Endothelial cell of umbilical vein (primary cell): ENCODE results near the gene CC2D1A. TPM values are rescaled to one million over a fixed set of nuclear protein-coding genes. Genes with fewer than 3 reads are reported as not detected.

Experiments
- BruUV-seq: library from RNA; stranded (reverse); fragments of 400-500 nt; replicated peaks from 2 replicates; lab custom pipeline; 2021; lab: Mats Ljungman, UMichigan
- CTCF ChIA-PET: fragments of 300-600, 350-600 bp; sonication (Branson Sonifier 250); formaldehyde crosslinking; loops from one replicate; lab custom pipeline; 2021; ENCODE audit warnings: antibody characterized with exemption, inconsistent platforms; lab: Charles Lee
- POLR2A ChIA-PET: fragments of 300-600, 350-600 bp; sonication (Branson Sonifier 250); formaldehyde crosslinking; loops from one replicate; lab custom pipeline; 2021; ENCODE audit warnings: antibody characterized with exemption, inconsistent platforms; lab: Charles Lee
- DNase-seq: peaks from one replicate; pipeline ENCODE4 v3.0.0-alpha.2; 2011; ENCODE audit warnings: low read depth, low spot score
- FAIRE-seq: peaks from 2 replicates; lab custom pipeline; 2011; peaks lifted over from hg19 to GRCh38; lab: Jason Lieb, UNC
- H2AFZ ChIP-seq: 2 replicates; pipeline ENCODE4 v1.6.0; 2012; ENCODE audit warnings: low read depth, low read length, control low read depth, inconsistent platforms
- H3K27ac ChIP-seq: 2 replicates; pipeline ENCODE4 v1.5.1; 2011; ENCODE audit warnings: low read depth, mild to moderate bottlenecking, control low read depth, low read length, moderate library complexity; ENCODE audit not compliant: insufficient read depth
- H3K27me3 ChIP-seq, 2 experiments: 2 replicates each; pipeline versions ENCODE4 v1.6.0 to v1.6.1; 2011; ENCODE audit warnings: low read length in 2 of 2, mixed read lengths in 1 of 2; ENCODE audit not compliant: control insufficient read depth in 2 of 2, insufficient read depth in 2 of 2
- H3K36me3 ChIP-seq, 2 experiments: 2 replicates in 1 of 2; 3 replicates in 1 of 2; pipeline ENCODE4 v1.5.1; 2011; ENCODE audit warnings: low read length in 2 of 2, mild to moderate bottlenecking in 1 of 2, moderate library complexity in 1 of 2; ENCODE audit not compliant: control insufficient read depth in 2 of 2, insufficient read depth in 2 of 2; ENCODE audit errors: extremely low read depth in 1 of 2
- H3K4me1 ChIP-seq: 3 replicates; pipeline ENCODE4 v1.5.1; 2011; ENCODE audit warnings: mild to moderate bottlenecking, low read length; ENCODE audit not compliant: control insufficient read depth, insufficient read depth; ENCODE audit errors: extremely low read depth
- H3K4me2 ChIP-seq: 2 replicates; pipeline ENCODE4 v1.6.1; 2011; ENCODE audit warnings: low read length, control low read depth, mixed read lengths; ENCODE audit not compliant: insufficient read depth
- H3K4me3 ChIP-seq, 3 experiments: fragments of 200-600 bp in 1 of 3; sonication (generic), shearing (Covaris generic) in 1 of 3; replicated peaks in 1 of 3; 2 replicates each; pipeline ENCODE4 v1.5.1; 2011 to 2016; ENCODE audit warnings: control low read depth in 3 of 3, low read length in 3 of 3, mild to moderate bottlenecking in 2 of 3, inconsistent platforms in 1 of 3, low read depth in 1 of 3, moderate library complexity in 1 of 3; ENCODE audit not compliant: insufficient read depth in 1 of 3
- H3K79me2 ChIP-seq: 2 replicates; pipeline ENCODE4 v1.6.0; 2012; ENCODE audit warnings: low read length, inconsistent platforms; ENCODE audit not compliant: control insufficient read depth, insufficient read depth
- H3K9ac ChIP-seq: replicated peaks from 2 replicates; pipeline ENCODE3; 2011; ENCODE audit warnings: low read length, control low read depth; ENCODE audit not compliant: insufficient read depth; ENCODE audit errors: extremely low read depth
- H3K9me1 ChIP-seq: replicated peaks from 3 replicates; pipeline ENCODE4 v1.6.0; 2011; ENCODE audit warnings: mild to moderate bottlenecking, low read length; ENCODE audit not compliant: control insufficient read depth, insufficient read depth; ENCODE audit errors: extremely low read depth
- H3K9me3 ChIP-seq: replicated peaks from 2 replicates; pipeline ENCODE4 v1.5.1; 2012; ENCODE audit warnings: low read length, inconsistent platforms; ENCODE audit not compliant: control insufficient read depth, insufficient read depth
- H4K20me1 ChIP-seq: replicated peaks from 2 replicates; pipeline ENCODE3; 2011; ENCODE audit warnings: mild to moderate bottlenecking, low read length; ENCODE audit not compliant: control insufficient read depth, insufficient read depth; ENCODE audit errors: extremely low read depth
- EZH2 ChIP-seq: IDR thresholded peaks from 2 replicates; pipeline ENCODE4 v1.6.1; 2012; ENCODE audit warnings: borderline replicate concordance, low read depth, mild to moderate bottlenecking, moderate library complexity, low read length, inconsistent platforms; ENCODE audit not compliant: severe bottlenecking
- FOS ChIP-seq: IDR thresholded peaks from 2 replicates; pipeline ENCODE4 v1.6.1; 2011; ENCODE audit warnings: mild to moderate bottlenecking, low read length, moderate library complexity, borderline replicate concordance; ENCODE audit not compliant: insufficient read depth
- GATA2 ChIP-seq: IDR thresholded peaks from 2 replicates; pipeline ENCODE4 v1.7.0; 2011; ENCODE audit warnings: low read depth, mild to moderate bottlenecking, moderate library complexity, mixed read lengths, low read length; ENCODE audit not compliant: insufficient read length, insufficient read depth
- JUN ChIP-seq: IDR thresholded peaks from 2 replicates; pipeline ENCODE4 v1.6.1; 2011; ENCODE audit warnings: borderline replicate concordance, low read depth; ENCODE audit not compliant: insufficient read length, insufficient read depth
- MYC ChIP-seq: IDR thresholded peaks from one replicate; pipeline ENCODE4 v1.6.1; 2011; ENCODE audit warnings: mild to moderate bottlenecking, low read depth, low read length
- POLR2A ChIP-seq: IDR thresholded peaks from 2 replicates; pipeline ENCODE4 v1.6.1; 2012; ENCODE audit warnings: low read depth, mild to moderate bottlenecking, control low read depth, low read length
- POLR2AphosphoS5 ChIP-seq: IDR thresholded peaks from 2 replicates; pipeline ENCODE4 v1.6.1; 2012; ENCODE audit warnings: low read depth, mild to moderate bottlenecking, control low read depth, low read length, moderate library complexity; ENCODE audit not compliant: insufficient read depth
- dilution Hi-C: fragments of 300-500 bp; cut with MboI; formaldehyde crosslinking; loops from one replicate; pipeline ENCODE4 v1.15.0; 2019; ENCODE audit warnings: low sequenced_read_pairs; ENCODE audit not compliant: extremely low pct_ligation_motif_present
- intact Hi-C: fragments of 100-400 bp; cut with micrococcal nuclease; formaldehyde crosslinking; loops from one replicate; pipeline ENCODE4 v1.10.0; 2022
- polyA plus RNA-seq, 4 experiments: library from polyadenylated mRNA; depleted of rRNA in 3 of 4; stranded (reverse) in 3 of 4; unstranded in 1 of 4; fragments of >200 nt; gene quantifications; 2 replicates each; pipeline versions ENCODE4 v1.2.1 to v1.2.3, GENCODE V29; 2011 to 2012; ENCODE audit warnings: missing spikeins in 1 of 4
- total RNA-seq: library from RNA; stranded (reverse); gene quantifications from 2 replicates; pipeline ENCODE4 v1.2.3, GENCODE V29; 2021
- TF ChIP-seq, protein P1 (sequence below): IDR thresholded peaks from 2 replicates; pipeline ENCODE4 v1.6.1; 2011; ENCODE audit not compliant: insufficient read depth, insufficient read length
- TF ChIP-seq, protein P2 (sequence below), 2 donors: IDR thresholded peaks; 1 replicate in 1 of 2; 2 replicates in 1 of 2; pipeline ENCODE4 v1.5.1; 2011; ENCODE audit warnings: low read length in 2 of 2, mild to moderate bottlenecking in 2 of 2, moderate library complexity in 2 of 2, control low read depth in 1 of 2, inconsistent platforms in 1 of 2, low read depth in 1 of 2; ENCODE audit not compliant: insufficient read depth in 1 of 2; ENCODE audit errors: extremely low read depth in 1 of 2

The CC2D1A gene
- total and polyA plus RNA-seq, 2 donors (not counting 3 experiments of a cell fraction or from before 2014, with no cell fraction given), result 13.6 to 33.7 TPM

DNA sequence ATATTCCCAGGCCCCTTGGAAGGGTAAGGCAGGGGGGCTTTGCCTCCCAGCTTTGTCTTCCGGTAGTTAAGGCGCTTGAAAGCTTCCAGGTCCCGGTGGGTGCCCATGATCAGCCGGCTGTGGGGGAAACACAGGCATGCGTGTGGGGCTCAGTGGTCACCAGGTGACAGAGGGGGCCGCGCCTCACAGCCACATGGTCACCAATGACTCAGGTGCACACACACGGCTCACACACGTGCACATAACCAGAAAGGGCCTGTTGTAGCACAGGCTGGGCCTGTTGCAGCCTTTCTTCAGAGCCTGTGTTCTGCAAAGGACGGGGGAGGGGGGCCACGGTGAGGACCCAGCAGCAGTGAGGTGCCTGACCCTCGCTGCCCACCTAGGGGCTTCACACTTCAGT, 23.2 kb upstream of the CC2D1A start:
- Histone ChIP-seq H3K9me3 (no peaks in the 10 kb centered on the region), H3K4me2 (no peak overlapping the region), H3K9ac (no peak overlapping the region), H3K36me3 (no peaks in the 10 kb centered on the region), H3K9me1 (no peaks in the 10 kb centered on the region), H3K4me1 (peaks cover 5% of the 10 kb centered on the region), H4K20me1 (no peaks in the 10 kb centered on the region), H3K79me2 (no peaks in the 10 kb centered on the region), H3K27me3 (no peaks in the 10 kb centered on the region), H3K4me3 (no peak overlapping the region), H2AFZ (no peak overlapping the region), H3K27ac (no peak overlapping the region)
- intact Hi-C loops (loop anchor here (5.0 kb wide), 2 partner anchors 174 to 464 kb away; no protein-coding TSS in a partner anchor), dilution Hi-C loops (no loop called here)
- FAIRE-seq (no peak), DNase-seq (no peak)
- TF ChIP-seq, protein P1, sequence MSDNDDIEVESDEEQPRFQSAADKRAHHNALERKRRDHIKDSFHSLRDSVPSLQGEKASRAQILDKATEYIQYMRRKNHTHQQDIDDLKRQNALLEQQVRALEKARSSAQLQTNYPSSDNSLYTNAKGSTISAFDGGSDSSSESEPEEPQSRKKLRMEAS, result no peak
- TF ChIP-seq MYC, result no peak
- TF ChIP-seq JUN, result no peak
- TF ChIP-seq, protein P2, sequence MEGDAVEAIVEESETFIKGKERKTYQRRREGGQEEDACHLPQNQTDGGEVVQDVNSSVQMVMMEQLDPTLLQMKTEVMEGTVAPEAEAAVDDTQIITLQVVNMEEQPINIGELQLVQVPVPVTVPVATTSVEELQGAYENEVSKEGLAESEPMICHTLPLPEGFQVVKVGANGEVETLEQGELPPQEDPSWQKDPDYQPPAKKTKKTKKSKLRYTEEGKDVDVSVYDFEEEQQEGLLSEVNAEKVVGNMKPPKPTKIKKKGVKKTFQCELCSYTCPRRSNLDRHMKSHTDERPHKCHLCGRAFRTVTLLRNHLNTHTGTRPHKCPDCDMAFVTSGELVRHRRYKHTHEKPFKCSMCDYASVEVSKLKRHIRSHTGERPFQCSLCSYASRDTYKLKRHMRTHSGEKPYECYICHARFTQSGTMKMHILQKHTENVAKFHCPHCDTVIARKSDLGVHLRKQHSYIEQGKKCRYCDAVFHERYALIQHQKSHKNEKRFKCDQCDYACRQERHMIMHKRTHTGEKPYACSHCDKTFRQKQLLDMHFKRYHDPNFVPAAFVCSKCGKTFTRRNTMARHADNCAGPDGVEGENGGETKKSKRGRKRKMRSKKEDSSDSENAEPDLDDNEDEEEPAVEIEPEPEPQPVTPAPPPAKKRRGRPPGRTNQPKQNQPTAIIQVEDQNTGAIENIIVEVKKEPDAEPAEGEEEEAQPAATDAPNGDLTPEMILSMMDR (IDR thresholded peaks at IDR 0.05; ENCODE audit: extremely low read depth in 1 of 2, insufficient read depth in 1 of 2, low read depth in 1 of 2, low read length in 2 of 2), result no peak
- TF ChIP-seq GATA2, result no peak
- TF ChIP-seq EZH2, result no peak
- TF ChIP-seq FOS, result no peak
- TF ChIP-seq POLR2AphosphoS5, result no peak
- no peak for TF ChIP-seq POLR2A
- CTCF ChIA-PET, result interaction anchor here (1.0 to 8.1 kb wide), 5 partner anchors 160 to 465 kb away, joined by 3 to 74 read pairs (median 8); partner anchors contain the start of gene MISP3
- POLR2A ChIA-PET, result no interaction called here
- no TSS peak for BruUV-seq
